ENCODE measurements around the gene ARPC2. TPM values are rescaled to one million over a fixed set of nuclear protein-coding genes. Genes with fewer than 3 reads are reported as not detected.

Gene ARPC2
- total and polyA plus RNA-seq, 10 of the 15 experiments (the other 5 are each of a cell fraction or from before 2014, with no cell fraction given), result 440 to 980 (median 709) TPM

DNA sequence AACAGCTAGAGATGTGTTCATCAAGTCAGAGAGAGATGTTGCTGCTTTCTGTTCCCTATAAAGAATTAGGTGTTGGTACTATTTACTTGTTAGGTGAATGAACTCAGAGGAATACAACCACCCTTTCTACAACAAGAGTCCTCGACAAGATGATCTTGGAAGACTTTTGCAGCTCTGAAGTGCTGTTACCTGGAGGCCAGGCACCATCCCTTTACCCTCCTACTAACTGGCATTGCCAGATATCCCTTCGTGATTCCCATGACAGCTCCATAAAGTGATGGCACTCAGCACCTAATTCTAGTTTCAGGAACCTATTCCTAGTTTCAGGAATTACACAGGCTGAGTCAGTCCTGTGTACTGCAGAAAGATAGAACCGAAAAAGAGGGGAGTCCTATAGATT is 9.9 kb downstream of the ARPC2 start:
- TF ChIP-seq SREBF1 (IDR thresholded peaks at IDR 0.05; ENCODE audit: low read length) (no peak), POLR2AphosphoS5 (IDR thresholded peaks at IDR 0.05; ENCODE audit: low read length) (peak; percentile 56; the same call in 1 of the 2 replicates), ZNF217 (IDR thresholded peaks at IDR 0.05) (no peak)
- intact Hi-C loops (cut with micrococcal nuclease; ENCODE audit: unreplicated experiment), result no loop called here
- H3K4me2 ChIP-seq (ENCODE audit: control insufficient read depth, insufficient read depth), result no peak overlapping the region
- ATAC-seq, result no peak
- in situ Hi-C loops (cut with MboI), result no loop called here
- no peak overlapping the region for H3K27ac ChIP-seq (ENCODE audit: control insufficient read depth, insufficient read depth)
- ChIA-PET POLR2A (interaction anchor here (0.5 to 6.6 kb wide), 6 partner anchors 8 to 45 kb away, joined by 3 to 98 read pairs (median 4); partner anchors contain the start of genes ARPC2 and PNKD), RAD21 (ENCODE audit: unreplicated experiment) (interaction anchor here (0.6 to 1.1 kb wide), 2 partner anchors 10 to 15 kb away, joined by 3 to 4 read pairs; partner anchors contain the start of gene ARPC2), CTCF (interaction anchor here (1.3 to 2.0 kb wide), 3 partner anchors 8 to 30 kb away, joined by 3 to 9 read pairs (median 4); partner anchors contain the start of gene ARPC2), SMC1A (ENCODE audit: uncharacterized antibody, unreplicated experiment) (interaction anchor here (1.0 kb wide), 2 partner anchors 9 to 10 kb away, joined by 3 to 5 read pairs; partner anchors contain the start of gene ARPC2)
- peaks cover 11% of the 10 kb centered on the region for H4K20me1 ChIP-seq (ENCODE audit: control insufficient read depth, insufficient read depth)
- H3K9ac ChIP-seq (ENCODE audit: control insufficient read depth, insufficient read depth, low read length), result no peak overlapping the region
- peaks cover 62% of the 10 kb centered on the region for H3K79me2 ChIP-seq (ENCODE audit: control insufficient read depth, insufficient read depth, low read length)
- no peaks in the 10 kb centered on the region for H3K9me3 ChIP-seq (replicated peaks; ENCODE audit: control insufficient read depth, insufficient read depth, low read length)
- FAIRE-seq, result no peak
- H3K4me1 ChIP-seq (ENCODE audit: control insufficient read depth, insufficient read depth, low read length), result peaks cover 44% of the 10 kb centered on the region
- WGBS (ENCODE audit: insufficient coverage, insufficient replicate concordance, low lambda C conversion rate, missing lambda C conversion rate), result 54% methylated on average over 3 of the region's 3 CpGs
- H3K4me3 ChIP-seq, result no peak overlapping the region
- H2AFZ ChIP-seq (ENCODE audit: control insufficient read depth, low read depth, low read length), result no peak overlapping the region
- no peaks in the 10 kb centered on the region for H3K27me3 ChIP-seq (replicated peaks in 1 of 2; ENCODE audit: control insufficient read depth in 2 of 2, insufficient read depth in 2 of 2, low read length in 1 of 2)
- no peak for DNase-seq (ENCODE audit: low read depth, low spot score)
- peaks cover 5 to 43% of the 10 kb centered on the region in 2 experiments for H3K36me3 ChIP-seq (ENCODE audit: control insufficient read depth in 2 of 2, insufficient read depth in 2 of 2, low read length in 1 of 2)
- BruUV-seq (replicated peaks), result no TSS peak

DNA sequence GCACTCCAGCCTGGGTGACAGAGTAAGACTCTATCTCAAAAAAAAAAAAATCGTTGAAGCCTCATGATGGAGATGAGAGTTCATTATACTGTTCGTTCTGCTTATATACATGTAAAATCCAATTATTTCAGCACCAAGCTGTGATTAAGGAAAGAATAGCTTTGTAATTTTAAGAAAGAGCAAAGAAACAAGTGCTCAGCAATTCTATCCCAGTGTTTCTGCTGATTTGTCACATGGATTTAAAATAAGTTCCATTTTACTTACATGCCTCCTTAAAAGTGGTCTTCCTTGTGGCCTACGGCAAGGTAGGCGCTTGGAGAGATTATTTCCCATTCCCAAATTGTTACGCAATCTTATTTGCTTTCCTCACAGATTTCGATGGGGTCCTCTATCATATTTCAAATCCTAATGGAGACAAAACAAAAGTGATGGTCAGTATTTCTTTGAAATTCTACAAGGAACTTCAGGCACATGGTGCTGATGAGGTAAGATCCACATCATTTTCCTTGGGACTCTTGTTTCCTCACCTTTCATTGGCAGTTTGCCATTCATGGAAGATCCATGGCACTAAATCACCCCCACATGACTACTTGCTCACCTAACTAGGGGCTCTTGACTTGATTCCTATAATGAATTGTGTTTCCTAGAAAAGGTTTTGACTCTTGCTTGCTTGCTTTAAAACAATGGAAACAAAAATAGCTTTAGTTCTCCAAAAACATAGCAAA is 11.5 kb downstream of the ARPC2 start:
- WGBS (ENCODE audit: insufficient coverage, insufficient replicate concordance, low lambda C conversion rate, missing lambda C conversion rate), result 54% methylated on average over 6 of the region's 6 CpGs
- no peaks in the 10 kb centered on the region for H3K27me3 ChIP-seq (replicated peaks in 1 of 2; ENCODE audit: control insufficient read depth in 2 of 2, insufficient read depth in 2 of 2, low read length in 1 of 2)
- in situ Hi-C loops (cut with MboI), result no loop called here
- no TSS peak for BruUV-seq (replicated peaks)
- ChIA-PET RAD21 (ENCODE audit: unreplicated experiment) (interaction anchor here (0.6 to 4.6 kb wide), 7 partner anchors 10 to 59 kb away, joined by 3 to 84 read pairs (median 6); partner anchors contain the start of genes AAMP, ARPC2 and PNKD), SMC1A (ENCODE audit: uncharacterized antibody, unreplicated experiment) (interaction anchor here (1.3 to 4.0 kb wide), 6 partner anchors 8 to 60 kb away, joined by 4 to 73 read pairs (median 16); partner anchors contain the start of gene ARPC2), CTCF (interaction anchor here (0.7 to 3.6 kb wide), 8 partner anchors 8 to 57 kb away, joined by 3 to 58 read pairs (median 6); no protein-coding TSS in a partner anchor), POLR2A (interaction anchor here (0.6 to 6.6 kb wide), 8 partner anchors 10 to 1722 kb away, joined by 3 to 98 read pairs (median 4); partner anchors contain the start of gene ARPC2)
- FAIRE-seq (no peak), ATAC-seq (no peak), DNase-seq (ENCODE audit: low read depth, low spot score) (no peak)
- peaks cover 48% of the 10 kb centered on the region for H3K79me2 ChIP-seq (ENCODE audit: control insufficient read depth, insufficient read depth, low read length)
- no peak overlapping the region for H3K9ac ChIP-seq (ENCODE audit: control insufficient read depth, insufficient read depth, low read length)
- intact Hi-C loops (cut with micrococcal nuclease; ENCODE audit: unreplicated experiment), result loop anchor here (1.0 kb wide), 1 partner anchor 10 kb away; no protein-coding TSS in a partner anchor
- H3K36me3 ChIP-seq (ENCODE audit: control insufficient read depth in 2 of 2, insufficient read depth in 2 of 2, low read length in 1 of 2), result peaks cover 9 to 44% of the 10 kb centered on the region in 2 experiments
- H3K27ac ChIP-seq (ENCODE audit: control insufficient read depth, insufficient read depth), result peak overlapping the region; percentile 72
- H3K4me3 ChIP-seq, result peak overlapping the region; percentile 21
- H3K9me3 ChIP-seq (replicated peaks; ENCODE audit: control insufficient read depth, insufficient read depth, low read length), result no peaks in the 10 kb centered on the region
- no peak for TF ChIP-seq SUZ12 (IDR thresholded peaks at IDR 0.05; ENCODE audit: unreplicated experiment)
- no peak overlapping the region for H2AFZ ChIP-seq (ENCODE audit: control insufficient read depth, low read depth, low read length)
- peaks cover 12% of the 10 kb centered on the region for H4K20me1 ChIP-seq (ENCODE audit: control insufficient read depth, insufficient read depth)
- H3K4me2 ChIP-seq (ENCODE audit: control insufficient read depth, insufficient read depth), result peak overlapping the region; percentile 75
- peaks cover 31% of the 10 kb centered on the region for H3K4me1 ChIP-seq (ENCODE audit: control insufficient read depth, insufficient read depth, low read length)

Data from GM12878 (cell line).